GM18873 (cell line): ENCODE data around the gene SERTAD4.
"Not testable (repeated sequence)": the region's sequence is repeated elsewhere in the genome, so short reads cannot be mapped to it uniquely, and the experiment has no call there.

Experiments
- ATAC-seq: cut with Tn5 transposase; IDR thresholded peaks from one replicate; pipeline ENCODE4 v1.9.1; 2021; ENCODE audit warnings: mild to moderate bottlenecking, moderate library complexity, moderate number of reproducible peaks; ENCODE audit not compliant: unreplicated experiment, low FRiP score

SERTAD4 gene

GRCh38 chr1:210232511-210233215, at the start of gene SERTAD4:
Gene SERTAD4, plus strand, starts transcription at chr1:210232796. Its CDS starts 5,165 bp downstream, at chr1:210237961.
- ATAC-seq = no peak

- ATAC-seq = no peak
Observed at GRCh38 chr1:210185063-210185462, 47.5 kb upstream of the SERTAD4 start.

GRCh38 chr1:210187849-210188606, 44.6 kb upstream of the SERTAD4 start:
- ATAC-seq = not testable (repeated sequence)

GRCh38 chr1:210189426-210189825, 43.2 kb upstream of the SERTAD4 start:
- no peak for ATAC-seq

GRCh38 chr1:210195635-210196160, 36.9 kb upstream of the SERTAD4 start:
- no peak for ATAC-seq

GRCh38 chr1:210196266-210196665, 36.3 kb upstream of the SERTAD4 start:
- ATAC-seq = not testable (repeated sequence)

- ATAC-seq = no peak
Observed at GRCh38 chr1:210198840-210199239, 33.8 kb upstream of the SERTAD4 start.

GRCh38 chr1:210200124-210200736, 32.4 kb upstream of the SERTAD4 start:
- no peak for ATAC-seq

- no peak for ATAC-seq
Observed at GRCh38 chr1:210201681-210202080, 30.9 kb upstream of the SERTAD4 start.

GRCh38 chr1:210207597-210208450, 24.8 kb upstream of the SERTAD4 start:
- ATAC-seq = no peak

- no peak for ATAC-seq
Observed at GRCh38 chr1:210213335-210213734, 19.3 kb upstream of the SERTAD4 start.

- no peak for ATAC-seq
Observed at GRCh38 chr1:210214573-210215409, 17.8 kb upstream of the SERTAD4 start.

- ATAC-seq = no peak
Observed at GRCh38 chr1:210217482-210217881, 15.1 kb upstream of the SERTAD4 start.

- no peak for ATAC-seq
Observed at GRCh38 chr1:210218047-210218446, 14.5 kb upstream of the SERTAD4 start.

- no peak for ATAC-seq
Observed at GRCh38 chr1:210222340-210223006, 10.1 kb upstream of the SERTAD4 start.

GRCh38 chr1:210223226-210223904, 9.2 kb upstream of the SERTAD4 start:
- ATAC-seq = no peak

- ATAC-seq = no peak
Observed at GRCh38 chr1:210228158-210228557, 4.4 kb upstream of the SERTAD4 start.

GRCh38 chr1:210230149-210230695, 2.4 kb upstream of the SERTAD4 start:
- ATAC-seq = no peak
